Motor neuron (in vitro differentiated cells): ENCODE data around the gene SEMA3G. TPM values are rescaled to one million over a fixed set of nuclear protein-coding genes. Genes with fewer than 3 reads are reported as not detected.

Source experiments
- ATAC-seq, 8 experiments: fragments of 200-7000 bp; cut with Tn5 transposase; replicated peaks in 6 of 8; 2 replicates each; pipeline ENCODE4 v1.8.0; 2021; ENCODE audit warnings: mild to moderate bottlenecking in 8 of 8, moderate library complexity in 8 of 8
- H3K27ac ChIP-seq, 2 donors: fragments of 250-450 bp; sonication (Bioruptor Pico); 2 replicates each; pipeline ENCODE4 v1.9.0; 2021; ENCODE audit warnings: antibody characterized with exemption in 2 of 2, mild to moderate bottlenecking in 2 of 2, moderate library complexity in 1 of 2
- H3K4me1 ChIP-seq, 2 donors: fragments of 250-450 bp; sonication (Bioruptor Pico); replicated peaks in 1 of 2; 2 replicates each; pipeline ENCODE4 v1.6.1; 2021; ENCODE audit warnings: antibody characterized with exemption in 2 of 2, mild to moderate bottlenecking in 2 of 2, moderate library complexity in 1 of 2
- H3K4me3 ChIP-seq, 5 donors: fragments of 250-450 bp; sonication (Bioruptor Pico); 2 replicates each; pipeline ENCODE4 v1.9.0; 2021; ENCODE audit warnings: antibody characterized with exemption in 5 of 5, mild to moderate bottlenecking in 5 of 5, moderate library complexity in 4 of 5
- WGBS, 10 experiments: fragments of 450-650 bp; shearing (Covaris generic); methylation state at CpG; one replicate each; pipeline ENCODE4 v1.0.0; 2022; 5-methylcytosine and 5-hydroxymethylcytosine counted together
- in situ Hi-C, 9 experiments: fragments of 400-800 bp; cut with MboI; loops; one replicate each; pipeline ENCODE4 v1.15.0; 2021; ENCODE audit warnings: low sequenced_read_pairs in 9 of 9, low pct_unique_long_range_greater_than_20kb in 2 of 9; ENCODE audit not compliant: unreplicated experiment in 9 of 9
- total RNA-seq, 8 experiments: library from RNA; unstranded; fragments of 300-600 nt; gene quantifications; 2 replicates each; pipeline versions ENCODE4 v1.2.3 to v1.2.4, GENCODE V29; 2022

The SEMA3G gene
- total RNA-seq, 8 experiments from 2014 or later, result 0.05 to 0.91 (median 0.19) TPM

DNA sequence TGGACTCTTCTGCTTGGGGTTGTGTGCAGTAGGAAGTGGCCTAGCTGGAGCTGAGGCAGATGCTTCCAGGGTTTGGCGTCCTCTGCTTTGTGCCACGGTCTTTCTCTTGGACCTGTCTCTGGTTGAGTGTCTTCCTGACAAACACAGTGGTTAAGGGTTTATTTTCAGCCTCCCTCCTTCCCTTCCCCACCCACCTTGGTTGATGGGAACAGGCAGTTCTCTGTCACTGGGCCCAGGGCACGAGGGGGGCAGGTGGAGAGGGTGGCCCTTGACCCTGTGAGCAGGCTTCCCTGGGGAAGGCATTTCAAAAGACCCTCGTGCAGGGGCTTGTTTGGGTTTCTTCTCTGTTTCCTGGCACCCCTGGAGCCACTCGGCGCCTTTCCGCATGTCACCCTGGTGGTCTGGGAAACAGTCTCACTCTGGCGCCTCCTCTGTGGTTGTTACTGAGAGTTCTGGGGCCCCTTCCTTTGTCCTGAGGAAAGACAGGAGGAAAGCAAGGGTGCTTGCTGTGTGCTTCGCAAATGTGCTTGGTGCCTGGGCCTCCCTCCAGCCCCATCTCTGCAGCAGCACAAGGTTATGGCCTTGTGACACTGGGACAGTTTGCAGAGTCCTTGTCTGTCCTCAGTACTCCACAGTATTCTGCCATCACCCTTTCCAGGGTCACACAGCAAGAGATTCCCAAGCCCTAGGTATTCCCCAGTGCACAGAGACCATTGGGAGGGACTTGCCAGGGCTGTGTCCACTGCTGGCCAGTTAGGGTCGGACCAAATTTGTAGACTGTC is 40.0 kb upstream of the SEMA3G start:
- H3K4me3 ChIP-seq, result no peak overlapping the region
- peak in 1 of 8 experiments; percentile 71 for ATAC-seq
- no peak overlapping the region for H3K27ac ChIP-seq
- H3K4me1 ChIP-seq, result peaks cover 9 to 23% of the 10 kb centered on the region in 2 donors
- 60 to 100% (median 85%) methylated on average over 1 to 4 of the region's 10 CpGs; no CpG with 5 or more reads in 5 of the 10 experiments for WGBS, 10 experiments
- in situ Hi-C loops, result no loop called here

GRCh38 chr3:52483577-52484381 is 38.9 kb upstream of the SEMA3G start:
- Histone ChIP-seq H3K4me1 (peaks cover 9 to 23% of the 10 kb centered on the region in 2 donors), H3K4me3 (no peak overlapping the region), H3K27ac (peak overlapping the region in 1 of 2 donors; percentile 15)
- peak in 7 of 8 experiments; percentile 10 to 66 (median 34) for ATAC-seq
- in situ Hi-C loops, result no loop called here
- WGBS, 10 experiments, result 0 to 78% (median 48%) methylated on average over 1 to 9 of the region's 13 CpGs

- peak in 4 of 8 experiments; percentile 1 to 6 (median 4) for ATAC-seq
- WGBS, 10 experiments, result 66 to 100% (median 90%) methylated on average over 1 to 7 of the region's 14 CpGs; no CpG with 5 or more reads in 5 of the 10 experiments
- Histone ChIP-seq H3K27ac (no peak overlapping the region), H3K4me3 (no peak overlapping the region), H3K4me1 (peaks cover 9 to 23% of the 10 kb centered on the region in 2 donors)
- in situ Hi-C loops, result no loop called here
Measured at GRCh38 chr3:52483081-52483480, 38.2 kb upstream of the SEMA3G start.

GRCh38 chr3:52481819-52482521 is 37.1 kb upstream of the SEMA3G start:
- 80 to 100% (median 94%) methylated on average over 1 to 14 of the region's 23 CpGs; no CpG with 5 or more reads in 1 of the 10 experiments for WGBS, 10 experiments
- H3K4me3 ChIP-seq, result no peak overlapping the region
- peaks cover 9 to 23% of the 10 kb centered on the region in 2 donors for H3K4me1 ChIP-seq
- no peak for ATAC-seq
- in situ Hi-C loops, result no loop called here
- no peak overlapping the region for H3K27ac ChIP-seq

DNA sequence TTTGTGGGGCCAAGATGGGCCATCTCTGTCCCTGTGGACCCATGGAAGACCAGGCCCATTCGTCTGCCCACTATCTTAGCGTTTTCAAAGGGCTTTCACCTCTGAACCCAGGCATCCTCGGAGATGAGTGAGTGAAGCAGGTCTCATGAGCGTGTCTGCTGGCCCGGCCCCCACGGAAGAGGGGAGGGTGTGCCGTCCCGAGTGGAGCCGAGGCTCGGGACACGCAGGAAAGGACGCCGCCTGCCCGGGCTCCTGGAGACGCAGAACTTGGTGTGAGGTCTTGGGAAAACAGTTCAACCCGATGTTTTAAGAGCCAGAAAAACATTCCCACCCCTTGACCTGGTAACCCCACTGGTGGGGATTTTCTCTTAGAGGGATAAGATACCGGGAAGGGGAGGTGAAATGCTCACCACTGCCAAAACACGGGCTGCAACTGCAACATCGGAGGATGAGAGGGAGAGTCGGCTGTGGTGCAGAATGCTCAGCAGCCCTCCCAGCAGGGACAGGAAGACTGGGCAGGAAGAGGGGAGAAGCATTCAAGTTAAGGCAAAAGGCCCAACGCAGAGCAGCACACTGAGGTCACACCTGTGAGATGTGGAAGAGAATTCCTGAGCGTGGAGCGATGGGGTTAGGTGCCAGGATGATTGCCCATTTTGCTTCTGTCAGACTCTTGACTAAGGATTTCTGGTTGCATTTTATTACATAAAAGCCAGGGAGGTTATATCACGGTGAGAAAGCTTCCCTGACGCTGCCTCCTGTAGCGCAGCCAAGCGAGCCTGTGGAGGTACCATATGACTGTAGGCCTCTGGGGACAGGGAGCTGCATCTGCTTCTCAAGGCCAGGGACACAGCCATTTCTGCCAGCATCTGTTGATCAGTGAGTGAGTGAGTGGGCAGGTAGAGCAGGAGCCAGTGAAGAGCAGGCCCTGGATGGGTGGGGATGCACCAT is 36.1 kb upstream of the SEMA3G start:
- in situ Hi-C loops, result no loop called here
- WGBS, 10 experiments, result 80 to 96% (median 87%) methylated on average over 1 to 5 of the region's 27 CpGs; no CpG with 5 or more reads in 4 of the 10 experiments
- ATAC-seq, result peak in 1 of 8 experiments; percentile 21
- peaks cover 9 to 23% of the 10 kb centered on the region in 2 donors for H3K4me1 ChIP-seq
- no peak overlapping the region for H3K4me3 ChIP-seq
- no peak overlapping the region for H3K27ac ChIP-seq

GRCh38 chr3:52479877-52480575 is 35.1 kb upstream of the SEMA3G start:
- ATAC-seq, result no peak
- Histone ChIP-seq H3K4me1 (peaks cover 9 to 22% of the 10 kb centered on the region in 2 donors), H3K27ac (no peak overlapping the region), H3K4me3 (no peak overlapping the region)
- 94 to 100% (median 98%) methylated on average over 1 to 5 of the region's 16 CpGs; no CpG with 5 or more reads in 6 of the 10 experiments for WGBS, 10 experiments
- in situ Hi-C loops, result no loop called here

DNA sequence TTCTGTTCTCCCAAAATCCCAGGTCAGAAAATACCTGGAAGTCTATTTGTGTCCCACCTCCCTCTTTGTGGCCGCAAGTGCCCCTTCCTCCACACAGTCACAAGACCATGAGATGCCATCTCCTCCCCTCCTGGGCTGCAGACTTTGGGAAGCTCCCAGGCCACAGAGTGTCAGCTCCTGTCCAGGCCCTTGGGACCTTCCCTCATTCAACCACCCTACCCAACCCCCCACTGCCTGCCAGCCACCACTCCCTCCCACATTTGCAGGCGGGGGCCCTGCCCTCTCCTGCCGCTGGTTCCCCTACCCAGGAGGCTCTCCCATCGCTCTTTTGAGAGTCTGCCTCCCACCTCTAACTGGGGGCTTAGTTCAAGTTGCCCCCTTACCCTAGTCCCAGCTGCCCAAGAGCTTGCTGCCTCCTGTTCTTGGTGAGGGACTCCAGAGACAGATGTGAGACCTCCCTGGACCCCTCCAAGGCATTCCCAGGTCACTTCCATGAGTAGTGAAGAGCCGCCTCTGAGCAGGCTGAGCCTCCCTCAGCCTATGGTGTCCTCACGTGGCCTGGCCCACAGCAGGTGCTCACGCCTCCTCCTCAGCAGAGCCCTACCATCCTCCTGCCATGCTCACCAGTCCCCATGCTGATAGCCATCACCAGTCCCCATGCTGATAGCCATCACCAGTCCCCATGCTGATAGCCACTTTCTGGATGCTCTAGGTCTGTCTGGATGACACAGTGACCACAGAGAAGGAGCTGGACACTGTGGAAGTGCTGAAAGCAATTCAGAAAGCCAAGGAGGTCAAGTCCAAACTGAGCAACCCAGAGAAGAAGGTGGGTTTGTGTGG is 34.4 kb upstream of the SEMA3G start:
- WGBS, 10 experiments, result 100% methylated on average over 1 to 2 of the region's 7 CpGs; no CpG with 5 or more reads in 7 of the 10 experiments
- in situ Hi-C loops, result no loop called here
- H3K4me1 ChIP-seq, result peaks cover 9 to 14% of the 10 kb centered on the region in 2 donors
- no peak overlapping the region for H3K4me3 ChIP-seq
- no peak overlapping the region for H3K27ac ChIP-seq
- ATAC-seq, result no peak

GRCh38 chr3:52477796-52478095 is 32.8 kb upstream of the SEMA3G start:
- H3K27ac ChIP-seq, result no peak overlapping the region
- 40 to 100% (median 93%) methylated on average over 1 to 5 of the region's 6 CpGs; no CpG with 5 or more reads in 5 of the 10 experiments for WGBS, 10 experiments
- H3K4me1 ChIP-seq, result no peaks in the 10 kb centered on the region
- in situ Hi-C loops, result no loop called here
- ATAC-seq, result no peak
- H3K4me3 ChIP-seq, result no peak overlapping the region

GRCh38 chr3:52477076-52477795 is 32.3 kb upstream of the SEMA3G start:
- in situ Hi-C loops, result no loop called here
- Histone ChIP-seq H3K27ac (no peak overlapping the region), H3K4me3 (no peak overlapping the region), H3K4me1 (no peaks in the 10 kb centered on the region)
- 90 to 100% (median 100%) methylated on average over 1 to 9 of the region's 16 CpGs; no CpG with 5 or more reads in 1 of the 10 experiments for WGBS, 10 experiments
- ATAC-seq, result no peak

DNA sequence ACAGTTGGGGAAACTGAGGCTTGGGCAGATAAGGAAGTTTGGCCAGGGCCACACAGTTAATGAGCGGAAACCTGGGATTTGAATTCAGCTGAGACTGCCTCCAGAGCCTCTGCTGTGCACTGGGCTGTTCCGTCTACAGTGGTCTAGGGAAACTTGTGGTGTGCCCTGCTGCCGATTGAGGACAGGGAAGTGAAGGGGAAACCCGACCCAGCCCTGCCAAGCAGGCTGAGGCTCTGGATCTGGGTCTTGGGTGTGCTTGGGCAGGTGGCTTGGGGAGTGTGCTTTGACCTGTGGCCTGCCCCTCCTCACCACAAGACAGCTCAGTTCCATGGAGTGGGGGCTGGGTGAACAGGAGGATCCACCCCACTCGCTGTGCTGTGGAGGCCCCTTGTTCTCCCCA is 28.1 kb upstream of the SEMA3G start:
- ATAC-seq, result no peak
- Histone ChIP-seq H3K27ac (no peak overlapping the region), H3K4me1 (no peaks in the 10 kb centered on the region), H3K4me3 (no peak overlapping the region)
- in situ Hi-C loops, result no loop called here
- WGBS, 10 experiments, result 40 to 100% (median 93%) methylated on average over 1 to 5 of the region's 5 CpGs; no CpG with 5 or more reads in 3 of the 10 experiments
